Putamen (tissue), 1 donor: Measurements from ENCODE around the gene USP53.
"Not testable (repeated sequence)": the region's sequence is repeated elsewhere in the genome, so short reads cannot be mapped to it uniquely, and the experiment has no call there.

Source experiments
- DNase-seq: peaks from one replicate; pipeline ENCODE4 v3.0.0-alpha.2; 2016; ENCODE audit warnings: low spot score

USP53 gene

DNA sequence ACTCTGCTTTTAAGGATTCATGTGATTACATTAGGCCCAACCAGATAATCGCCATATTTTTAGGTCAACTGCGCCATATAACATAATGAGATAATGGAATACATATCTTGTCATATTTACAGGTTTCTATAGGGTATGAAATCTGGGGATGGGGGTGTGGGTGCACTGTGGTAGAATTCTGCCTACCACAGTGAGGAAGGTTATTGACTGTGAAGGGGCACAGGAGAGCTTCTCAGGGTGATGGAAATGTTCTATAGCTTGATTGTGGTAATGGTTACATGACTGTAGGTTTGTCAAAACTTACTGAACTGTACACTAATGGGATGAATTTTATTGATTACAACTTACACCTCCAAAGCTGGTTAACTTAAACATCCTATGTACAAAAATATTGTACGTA is 15.9 kb downstream of the USP53 start:
- DNase-seq: no peak

DNA sequence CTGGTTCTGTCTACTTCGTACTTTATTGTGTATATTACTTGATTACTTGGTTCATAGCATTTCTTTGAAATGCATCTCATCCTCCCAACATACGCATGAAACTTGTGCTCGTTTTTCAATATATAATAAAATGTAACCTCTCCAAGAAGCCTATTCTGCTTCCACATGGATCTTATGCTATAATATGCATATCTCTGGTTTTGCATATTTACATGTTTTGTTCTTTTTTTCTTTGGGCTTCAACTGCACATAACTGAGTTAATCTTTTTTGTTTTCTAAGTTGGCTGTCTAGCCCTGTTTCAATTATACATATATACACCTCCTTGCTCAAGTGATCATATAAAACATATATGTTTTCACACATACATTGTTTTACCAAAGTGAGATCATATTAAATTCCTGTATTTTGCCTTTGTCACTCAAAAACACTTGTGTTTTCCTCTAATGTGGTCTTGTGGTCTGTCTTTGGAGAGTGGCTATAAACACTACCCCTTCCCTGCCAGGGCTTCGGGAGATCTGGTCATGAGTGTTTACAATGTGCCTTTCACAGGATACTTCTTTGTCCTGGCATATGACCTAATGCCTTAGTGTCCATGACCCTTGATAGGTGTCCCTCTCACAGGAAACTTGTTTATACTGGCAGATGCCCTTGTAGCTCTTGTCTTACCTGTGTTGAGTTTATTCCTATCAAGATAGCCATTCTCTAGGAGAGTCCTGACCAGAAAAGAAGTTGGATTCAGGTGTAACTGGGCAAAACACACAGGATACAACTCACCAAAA is 17.6 kb downstream of the USP53 start:
- no peak for DNase-seq

DNA sequence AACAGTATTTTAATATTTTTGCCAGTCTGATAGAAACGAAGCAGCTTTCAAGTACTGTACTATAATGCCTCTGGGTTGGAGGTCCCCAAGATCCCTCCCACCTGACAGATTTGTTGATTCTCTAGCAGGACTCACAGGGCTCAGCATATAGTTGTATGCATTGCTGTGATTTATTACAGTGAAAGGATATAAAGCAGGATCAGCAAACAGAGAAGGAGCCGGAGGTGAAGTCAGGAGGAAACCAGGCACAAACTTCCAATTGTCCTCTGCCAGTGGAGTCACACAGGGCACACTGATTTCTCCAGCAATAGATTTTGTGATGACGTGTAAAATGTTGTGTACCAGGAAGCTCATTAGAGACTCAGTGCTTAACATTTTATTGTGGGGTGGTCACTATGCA is 19.0 kb downstream of the USP53 start:
- DNase-seq: no peak

DNA sequence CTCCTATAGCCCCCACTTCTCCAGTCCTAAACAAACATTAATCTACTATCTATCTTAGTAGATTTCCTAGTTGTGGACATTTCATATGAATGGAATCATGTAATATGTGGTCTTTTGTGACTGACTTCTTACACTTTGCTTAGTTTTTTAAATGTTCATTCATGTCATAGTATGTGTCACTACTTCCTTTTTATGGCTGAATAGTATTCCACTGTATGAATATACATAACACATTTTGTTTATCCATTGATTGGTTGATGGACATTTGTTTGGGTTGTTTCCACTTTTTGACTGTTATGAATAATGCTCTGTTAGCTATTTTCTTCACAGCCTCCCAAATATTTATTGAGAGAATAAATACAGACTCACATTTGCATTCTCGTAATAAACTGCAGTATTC is 19.8 kb downstream of the USP53 start:
- no peak for DNase-seq

DNA sequence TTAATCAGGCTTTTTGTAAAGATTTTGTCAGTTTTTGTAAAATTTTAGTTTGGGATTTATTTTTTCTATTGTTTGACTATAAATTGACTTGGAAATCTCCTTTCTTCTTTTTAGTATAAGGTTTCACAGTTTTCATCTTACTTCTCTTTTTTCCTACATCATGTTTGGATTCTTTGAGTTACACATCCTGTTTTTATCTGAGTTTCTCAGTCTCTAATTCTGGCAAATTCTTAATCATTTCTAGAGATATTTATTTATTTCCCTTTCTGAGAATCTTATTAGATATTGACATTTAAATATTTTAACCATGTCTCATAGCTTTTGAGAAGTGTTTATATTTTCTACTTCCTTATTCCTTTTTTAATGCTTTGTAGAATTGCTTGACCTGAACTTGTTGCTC is 20.7 kb downstream of the USP53 start:
- no peak for DNase-seq

DNA sequence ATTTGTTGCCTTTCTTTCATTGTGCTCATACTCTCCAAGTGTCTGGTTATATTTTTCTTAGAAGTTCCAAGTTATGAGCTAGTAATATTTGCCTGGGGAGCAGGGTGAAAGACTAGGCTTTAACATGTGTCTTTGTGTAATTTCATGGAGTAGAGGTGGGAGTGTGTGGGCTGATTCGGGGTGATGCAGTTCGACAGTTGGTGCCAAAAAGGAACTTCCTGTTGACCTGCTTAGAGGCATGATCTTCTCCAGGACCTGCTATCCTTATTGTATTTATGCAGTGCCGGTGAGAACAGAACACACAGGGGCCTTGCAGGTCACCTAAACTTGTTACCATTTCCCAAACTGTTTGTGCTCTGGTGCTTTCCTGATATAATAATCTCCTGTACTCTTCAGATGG is 21.2 kb downstream of the USP53 start:
- DNase-seq: no peak

DNA sequence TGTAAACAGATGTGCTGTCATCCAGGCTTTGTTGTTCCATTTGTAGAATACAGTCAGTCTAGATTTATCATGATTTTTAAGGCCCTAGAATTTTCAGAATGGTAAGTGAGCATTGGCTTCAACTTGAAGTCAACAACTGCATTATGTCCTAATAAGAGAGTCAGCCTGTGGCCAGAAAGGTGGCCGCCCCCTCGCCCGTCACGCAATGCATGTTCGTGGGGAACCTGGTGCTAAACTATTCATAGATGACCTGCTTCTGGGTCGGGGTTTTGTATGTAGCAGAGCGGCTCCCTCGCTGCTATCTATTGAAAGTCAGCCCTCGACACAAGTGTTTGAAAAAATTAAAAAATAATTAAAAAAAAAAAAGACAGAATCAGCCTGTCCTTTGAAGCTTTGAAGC is 24.7 kb downstream of the USP53 start:
- no peak for DNase-seq

DNA sequence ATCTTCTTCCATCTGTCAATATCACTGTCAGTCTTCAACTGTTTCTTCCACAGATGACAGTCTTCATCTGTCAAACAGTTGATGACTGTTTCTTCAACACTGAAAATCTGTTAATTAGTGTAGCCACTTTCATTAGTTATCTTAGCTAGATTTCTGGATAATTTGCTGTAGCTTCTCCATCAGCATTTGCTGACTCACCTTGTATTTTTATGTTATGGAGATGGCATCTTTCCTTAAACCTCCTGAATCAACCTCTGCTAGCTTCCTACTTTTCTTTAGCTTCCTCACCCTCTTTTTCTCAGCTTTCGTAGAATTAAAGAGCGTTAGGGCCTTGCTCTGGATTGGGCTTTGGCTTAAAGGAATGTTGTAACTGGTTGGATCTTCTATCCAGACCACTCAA is 25.1 kb downstream of the USP53 start:
- DNase-seq: no peak

DNA sequence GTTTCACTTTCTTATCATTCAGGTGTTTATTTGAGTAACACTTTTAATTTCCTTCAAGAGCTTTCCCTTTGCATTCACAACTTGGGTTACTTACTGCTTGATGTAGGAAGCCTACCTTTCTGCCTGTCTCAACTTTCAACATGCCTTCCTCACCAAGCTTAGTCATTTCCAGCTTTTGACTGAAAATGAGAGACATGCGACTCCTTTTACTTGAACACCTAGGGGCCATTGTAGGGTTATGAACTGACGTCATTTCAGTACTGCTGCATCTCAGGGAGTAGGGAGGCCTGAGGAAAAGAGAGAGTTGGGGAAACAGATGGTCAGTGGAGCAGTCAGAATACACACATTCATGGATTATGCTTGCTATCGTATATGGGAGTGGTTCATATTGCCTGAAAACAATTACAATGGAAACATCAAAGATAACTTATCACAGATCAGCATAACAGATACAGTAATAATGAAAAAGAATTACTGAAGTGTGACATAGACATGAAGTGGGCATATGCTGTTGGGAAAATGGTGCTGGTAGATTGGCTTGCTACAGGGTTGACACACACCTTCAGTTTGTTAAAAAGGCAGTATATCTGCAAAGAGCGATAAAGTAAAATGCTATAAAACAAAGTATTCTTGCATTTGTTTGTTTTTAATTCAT is 25.7 kb downstream of the USP53 start:
- DNase-seq: no peak

DNA sequence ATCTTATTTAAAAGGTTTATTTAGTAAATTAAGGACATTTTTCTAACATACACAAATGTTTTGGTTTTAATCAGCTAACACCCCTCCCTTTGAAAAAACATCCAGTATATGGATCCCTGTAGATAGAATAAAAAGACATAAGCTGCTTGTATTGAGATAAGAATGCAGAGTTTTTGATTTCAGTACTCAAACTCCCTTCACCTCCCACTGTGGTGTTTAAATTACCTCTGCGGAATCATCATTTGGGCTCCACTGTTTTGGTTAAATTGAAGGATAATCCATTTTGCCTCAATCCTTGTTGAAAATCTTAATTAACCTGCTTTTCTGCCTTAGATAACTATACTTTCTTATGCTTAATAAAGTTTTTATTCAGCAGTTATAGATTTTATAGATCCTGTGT is 27.6 kb downstream of the USP53 start:
- no peak for DNase-seq

DNA sequence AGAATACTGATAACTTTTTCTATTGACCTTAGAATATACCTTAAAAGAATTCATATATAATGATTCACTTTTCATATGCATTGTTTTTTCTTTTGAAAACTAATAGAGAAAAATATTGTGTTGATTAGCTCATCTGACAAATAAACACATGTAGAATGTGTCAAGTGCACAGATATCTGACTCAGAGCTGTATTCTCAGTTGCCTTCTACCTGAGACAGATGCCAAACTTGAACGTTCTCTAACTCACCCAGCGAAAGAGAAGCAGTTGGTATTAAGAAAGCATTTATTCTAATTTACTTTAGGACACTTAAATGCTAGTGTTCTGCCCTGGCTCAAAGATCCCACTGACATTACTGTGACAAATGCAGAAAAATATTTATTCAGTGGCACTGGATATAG is 28.1 kb downstream of the USP53 start:
- no peak for DNase-seq

DNA sequence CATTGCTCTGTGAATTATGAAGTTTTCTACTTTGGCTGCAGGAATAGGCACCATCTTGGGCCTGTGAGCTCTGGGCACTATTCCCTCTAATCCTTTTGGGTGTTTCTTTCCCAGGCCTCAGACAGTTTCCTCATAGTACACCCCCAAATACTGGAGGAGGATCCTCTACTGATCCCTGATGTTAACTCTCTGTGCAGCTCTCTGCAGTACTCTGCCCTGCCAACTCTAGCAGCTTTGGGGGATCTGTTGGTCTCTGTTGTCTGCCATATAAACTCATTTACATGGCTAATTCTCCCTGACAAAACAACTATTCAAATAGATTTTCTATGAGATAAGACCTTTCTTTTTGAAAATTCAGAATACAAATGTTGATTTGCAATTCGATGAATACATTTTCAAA is 29.9 kb downstream of the USP53 start:
- DNase-seq: no peak

DNA sequence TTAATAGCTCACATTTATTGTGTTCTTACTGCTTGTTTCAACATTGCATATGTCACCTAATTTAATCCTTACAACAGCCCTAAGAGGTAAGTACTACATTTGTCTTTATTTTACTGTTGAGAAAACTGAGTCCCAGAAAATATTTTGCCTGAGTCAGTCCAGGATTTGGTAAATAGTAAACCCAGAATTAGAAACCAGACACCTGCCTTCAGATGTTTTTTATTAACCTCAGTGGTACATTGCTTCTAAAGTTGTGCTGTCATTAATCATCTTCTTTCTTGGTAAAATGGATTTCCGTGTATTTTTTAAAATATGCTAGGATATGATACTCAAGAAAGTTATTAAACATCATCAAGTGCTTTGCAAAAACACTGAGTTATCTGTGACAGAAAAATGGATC is 31.4 kb downstream of the USP53 start:
- DNase-seq: no peak

DNA sequence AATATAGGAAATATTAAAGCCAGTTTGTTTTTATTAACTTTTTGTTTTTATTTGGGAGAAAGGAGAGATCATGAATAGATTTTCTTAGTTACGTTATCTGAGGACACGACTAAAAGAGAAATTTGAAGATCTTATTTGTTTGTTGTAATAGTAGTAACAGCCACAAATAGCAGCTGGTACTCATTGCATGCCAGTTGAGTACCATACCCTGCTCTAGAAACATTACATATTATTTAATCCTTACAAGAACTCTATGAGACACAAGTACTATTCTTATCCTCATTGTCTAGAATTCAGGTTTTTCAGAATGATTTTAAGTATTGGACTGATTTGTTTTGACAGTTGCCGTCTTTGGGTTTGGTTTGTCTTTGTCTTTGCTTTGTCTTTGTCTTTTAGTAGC is 31.8 kb downstream of the USP53 start:
- DNase-seq: no peak

DNA sequence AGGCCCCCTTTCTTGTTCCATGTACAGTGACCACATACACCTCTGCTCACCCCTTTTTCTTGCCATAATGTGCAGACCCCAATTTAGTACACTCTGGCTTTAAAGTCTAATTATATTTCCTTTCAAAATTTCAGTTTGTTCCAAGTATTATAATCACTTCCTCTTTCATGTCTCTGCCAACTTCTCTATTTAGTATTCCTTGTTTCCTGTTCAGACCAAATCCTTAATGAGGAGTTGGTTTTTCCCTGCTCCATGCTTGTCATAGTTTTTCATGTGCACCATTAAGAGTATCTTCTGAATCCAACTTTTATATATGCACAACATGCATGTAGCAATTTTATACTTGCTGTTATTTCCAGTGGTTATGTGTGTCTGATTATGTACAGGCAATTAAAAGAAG is 32.3 kb downstream of the USP53 start:
- no peak for DNase-seq

DNA sequence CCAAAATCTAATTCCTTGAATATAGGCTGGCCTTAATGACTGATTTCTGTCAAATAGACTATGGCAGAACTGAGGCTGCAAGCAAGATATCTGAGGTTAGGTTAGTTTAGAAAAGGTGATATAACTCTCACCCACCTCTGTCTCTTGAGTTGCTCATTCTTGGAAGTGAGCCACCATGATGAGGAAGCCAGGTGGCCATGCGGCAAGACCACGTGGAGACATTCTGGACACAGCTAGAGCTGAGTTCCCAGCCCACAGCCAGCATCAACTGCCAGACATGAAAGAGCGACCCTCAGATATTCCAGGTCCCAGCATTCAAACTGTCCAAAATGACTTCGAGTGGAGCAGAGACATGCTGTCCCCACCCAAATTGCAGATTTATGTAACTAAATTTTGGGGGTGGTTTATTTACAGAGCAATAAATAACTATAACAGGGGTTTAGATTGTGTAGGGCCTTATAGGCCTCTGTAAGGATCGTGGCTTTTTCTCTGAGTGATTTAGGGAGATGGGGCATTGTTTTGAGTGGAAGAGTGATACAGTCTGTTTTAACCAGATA is 33.7 kb downstream of the USP53 start:
- DNase-seq: no peak

DNA sequence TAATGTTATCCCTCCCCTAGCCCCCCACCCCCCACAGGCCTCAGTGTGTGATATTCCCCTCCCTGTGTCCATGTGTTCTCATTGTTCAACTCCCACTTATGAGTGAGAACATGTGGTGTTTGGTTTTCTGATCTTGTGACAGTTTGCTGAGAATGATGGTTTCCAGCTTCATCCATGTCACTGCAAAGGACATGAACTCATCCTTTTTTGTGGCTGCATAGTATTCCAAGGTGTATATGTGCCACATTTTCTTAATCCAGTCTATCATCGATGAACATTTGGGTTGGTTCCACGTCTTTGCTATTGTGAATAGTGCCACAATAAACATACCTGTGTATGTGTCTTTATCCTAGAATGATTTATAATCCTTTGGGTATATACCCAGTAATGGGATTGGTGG is 38.5 kb downstream of the USP53 start:
- DNase-seq: not testable (repeated sequence)

DNA sequence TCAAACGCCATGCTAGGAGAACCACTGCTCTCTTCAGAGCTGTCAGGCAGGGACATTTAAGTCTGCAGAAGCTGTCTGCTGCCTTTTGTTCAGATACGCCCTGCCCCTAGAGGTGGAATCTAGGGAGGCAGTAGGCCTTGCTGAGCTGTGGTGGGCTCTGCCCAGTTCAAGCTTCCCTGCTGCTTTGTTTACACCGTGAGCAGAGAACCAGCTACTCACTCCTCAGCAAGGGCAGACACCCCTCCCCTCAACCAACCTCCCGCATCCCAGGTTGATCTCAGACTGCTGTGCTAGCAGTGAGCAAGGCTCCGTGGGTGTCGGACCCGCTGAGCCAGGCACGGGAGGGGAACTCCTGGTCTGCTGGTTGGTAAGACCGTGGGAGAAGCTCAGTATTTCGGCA is 42.7 kb downstream of the USP53 start:
- not testable (repeated sequence) for DNase-seq

DNA sequence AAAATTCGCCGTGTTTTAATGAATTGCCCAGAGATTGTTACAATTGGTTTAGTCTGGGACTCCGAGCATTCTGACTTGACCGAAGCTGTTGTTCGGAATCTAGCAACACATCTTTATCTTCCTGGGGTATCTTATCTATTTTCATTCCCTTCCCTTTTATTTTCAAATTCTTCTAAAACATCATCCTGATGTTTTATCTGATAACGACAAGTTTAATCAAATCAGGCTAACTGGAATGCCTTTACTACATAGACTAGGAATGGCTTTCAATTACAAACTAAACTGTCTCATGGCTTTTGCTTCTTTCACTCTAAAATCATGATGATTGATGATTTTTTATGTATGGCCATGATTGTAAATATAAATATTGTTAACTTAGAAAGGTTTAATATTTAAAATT is 48.0 kb downstream of the USP53 start:
- DNase-seq: no peak

DNA sequence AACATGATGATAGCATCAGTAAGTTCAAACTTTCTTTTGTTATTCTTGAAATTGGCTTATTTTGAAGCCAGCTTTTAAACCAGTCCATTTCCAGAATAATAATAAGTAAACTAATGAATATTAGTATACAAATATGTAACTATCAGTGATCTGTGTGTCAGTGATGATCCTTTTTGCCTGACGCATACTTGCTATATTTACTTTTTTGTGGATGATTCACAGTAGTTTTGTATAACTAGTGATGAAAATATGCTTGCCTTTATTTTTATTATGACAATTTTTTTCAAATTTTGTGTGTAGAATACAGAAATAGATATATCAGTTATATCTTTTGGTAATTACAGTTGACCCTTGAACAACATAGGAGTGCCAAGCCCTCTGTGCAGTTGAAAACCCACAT is 49.5 kb downstream of the USP53 start:
- DNase-seq: no peak

DNA sequence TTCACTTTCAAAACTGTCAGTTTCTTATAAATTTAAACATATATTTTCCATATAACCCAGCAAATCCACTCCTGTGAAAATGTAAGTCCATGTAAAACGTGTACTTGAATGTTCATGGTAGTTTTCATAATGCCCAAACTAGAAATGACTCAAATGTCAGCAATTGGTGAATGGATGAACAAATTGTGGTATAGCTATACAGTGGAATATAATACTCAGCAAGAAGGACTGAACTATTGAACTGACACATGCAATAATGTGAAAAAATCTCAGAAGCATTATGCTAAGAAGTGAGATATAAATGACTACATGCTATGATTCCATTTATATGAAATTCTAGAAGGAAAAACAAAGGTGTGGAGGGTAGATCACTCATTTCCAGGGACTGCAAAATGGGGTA is 52.2 kb downstream of the USP53 start:
- no peak for DNase-seq

DNA sequence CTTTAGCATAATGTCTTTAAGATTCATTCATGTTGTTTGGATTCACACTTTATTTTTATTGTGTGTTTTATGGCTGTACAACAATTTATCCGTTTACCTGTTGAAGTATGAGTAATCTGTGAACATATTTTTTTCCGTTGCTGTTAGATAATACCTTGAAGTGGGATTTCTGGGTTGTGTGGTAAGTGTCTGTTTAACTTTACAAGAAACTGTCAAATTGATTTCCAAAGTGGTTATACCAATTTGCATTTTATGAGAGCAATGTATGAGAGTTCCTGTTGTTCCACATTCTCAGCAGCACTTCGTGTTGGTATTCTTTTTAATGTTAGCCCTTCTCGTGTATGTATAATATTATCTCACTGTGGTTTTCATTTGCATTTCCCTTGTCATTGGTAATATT is 53.6 kb downstream of the USP53 start:
- DNase-seq: no peak

DNA sequence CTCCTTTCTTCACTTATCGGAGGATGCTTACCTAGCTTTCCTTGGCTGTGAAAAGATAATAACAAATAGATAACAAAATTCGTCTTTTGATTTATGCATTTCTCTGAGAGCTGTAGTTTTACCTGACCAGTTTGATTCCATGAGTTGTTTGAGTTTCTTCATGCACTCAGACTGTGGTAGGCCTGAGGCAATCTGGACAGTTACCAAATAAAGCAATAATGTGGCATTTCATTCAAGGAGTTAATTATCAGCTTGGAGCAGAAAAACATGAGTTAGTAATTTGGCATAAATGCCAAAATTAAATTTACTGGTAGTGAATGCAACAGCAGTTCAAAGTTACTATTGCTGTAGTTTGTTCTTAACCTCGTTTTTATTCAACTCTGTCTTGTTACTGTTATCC is 56.0 kb downstream of the USP53 start:
- no peak for DNase-seq
